GM19099 (cell line): ENCODE results near the gene NAGS.

ENCODE experiments used
- POLR2A ChIP-seq: IDR thresholded peaks from 3 replicates; pipeline ENCODE4 v1.6.1; 2011; ENCODE audit warnings: low read depth; ENCODE audit not compliant: insufficient read length; ENCODE audit errors: extremely low read depth

The NAGS gene

DNA sequence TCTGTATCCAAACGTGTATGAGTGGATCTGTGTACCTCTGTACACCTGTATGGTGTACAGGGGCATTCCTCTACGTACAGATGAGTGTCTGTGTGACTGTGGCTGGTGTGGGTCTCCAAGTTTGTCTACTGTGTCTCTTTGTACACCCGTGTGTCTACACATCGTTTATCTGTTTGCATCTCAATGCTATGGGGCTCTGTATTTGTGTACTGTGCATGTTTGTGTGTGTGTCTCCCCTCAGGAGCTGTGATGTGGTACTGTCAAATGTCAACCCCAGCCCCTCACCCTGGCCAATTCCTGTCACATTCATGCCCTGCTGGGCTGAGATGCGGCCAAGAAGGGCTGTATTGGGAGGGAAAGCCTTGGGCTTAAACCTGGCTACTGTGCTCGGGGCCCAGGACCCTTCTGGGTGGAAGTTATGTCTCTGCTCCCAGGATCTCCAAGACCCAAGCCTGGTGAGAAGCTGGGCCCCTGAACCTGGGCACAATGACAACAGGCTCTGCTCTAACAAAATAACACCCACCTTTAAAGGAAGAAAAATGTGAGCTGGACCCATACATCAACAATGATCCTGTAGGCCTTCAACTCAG, 3.5 kb upstream of the NAGS start:
- no peak for TF ChIP-seq POLR2A

DNA sequence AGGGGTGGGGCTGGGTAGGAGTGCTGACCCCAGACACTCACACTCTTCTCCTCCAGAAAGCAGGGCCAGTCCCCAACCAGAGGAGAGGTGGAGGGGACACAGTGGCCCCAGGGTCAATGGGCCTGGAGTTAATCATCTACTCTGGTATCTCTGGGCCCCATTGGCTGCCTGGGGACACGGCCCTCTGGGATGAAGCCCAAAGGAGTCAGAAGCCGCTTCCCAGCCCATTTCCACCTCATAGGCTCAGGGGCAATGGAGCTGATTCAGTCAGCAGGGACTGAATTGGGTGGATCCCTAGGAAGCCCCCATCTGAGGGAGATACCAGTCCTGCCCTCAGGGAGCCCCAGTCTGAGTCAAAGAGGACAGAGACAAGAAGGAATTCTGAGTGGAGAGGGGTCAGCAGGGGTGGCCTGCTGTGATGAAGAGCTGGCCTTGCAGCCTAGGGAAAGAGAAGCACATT, 2.9 kb upstream of the NAGS start:
- no peak for TF ChIP-seq POLR2A

DNA sequence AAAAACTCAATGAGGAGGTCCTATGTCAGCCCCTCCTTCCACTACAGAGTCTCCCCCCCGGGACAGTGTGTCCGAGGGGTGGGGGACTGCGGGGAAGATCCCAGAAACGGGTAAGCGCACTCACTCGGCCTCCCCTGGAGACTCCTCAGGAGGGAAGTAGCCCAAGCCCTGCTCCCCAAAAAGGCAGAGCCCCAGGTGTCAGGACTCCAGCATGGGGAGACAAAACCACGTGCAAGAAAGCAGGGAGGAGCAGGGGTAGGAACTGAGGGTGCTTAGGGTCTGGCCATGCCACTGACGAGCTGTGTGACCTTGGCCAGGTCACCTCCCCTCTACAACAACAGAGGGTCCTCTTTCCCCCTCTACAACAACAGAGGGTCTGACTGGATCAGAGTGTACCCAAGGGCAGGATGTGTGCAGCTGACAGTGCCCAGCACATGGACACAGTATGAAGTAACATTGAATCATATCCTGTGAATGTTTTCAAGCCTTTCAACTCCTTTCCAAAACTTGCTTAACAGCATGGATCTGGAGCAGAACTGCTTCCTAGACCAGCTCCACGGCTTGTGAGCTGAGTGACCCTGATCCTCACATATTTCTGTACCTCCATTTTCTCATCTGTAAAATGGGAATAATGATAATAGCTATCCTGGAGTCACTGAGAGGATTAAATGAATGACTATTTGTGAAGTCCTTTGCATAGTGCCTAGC, 2.1 kb upstream of the NAGS start:
- no peak for TF ChIP-seq POLR2A

DNA sequence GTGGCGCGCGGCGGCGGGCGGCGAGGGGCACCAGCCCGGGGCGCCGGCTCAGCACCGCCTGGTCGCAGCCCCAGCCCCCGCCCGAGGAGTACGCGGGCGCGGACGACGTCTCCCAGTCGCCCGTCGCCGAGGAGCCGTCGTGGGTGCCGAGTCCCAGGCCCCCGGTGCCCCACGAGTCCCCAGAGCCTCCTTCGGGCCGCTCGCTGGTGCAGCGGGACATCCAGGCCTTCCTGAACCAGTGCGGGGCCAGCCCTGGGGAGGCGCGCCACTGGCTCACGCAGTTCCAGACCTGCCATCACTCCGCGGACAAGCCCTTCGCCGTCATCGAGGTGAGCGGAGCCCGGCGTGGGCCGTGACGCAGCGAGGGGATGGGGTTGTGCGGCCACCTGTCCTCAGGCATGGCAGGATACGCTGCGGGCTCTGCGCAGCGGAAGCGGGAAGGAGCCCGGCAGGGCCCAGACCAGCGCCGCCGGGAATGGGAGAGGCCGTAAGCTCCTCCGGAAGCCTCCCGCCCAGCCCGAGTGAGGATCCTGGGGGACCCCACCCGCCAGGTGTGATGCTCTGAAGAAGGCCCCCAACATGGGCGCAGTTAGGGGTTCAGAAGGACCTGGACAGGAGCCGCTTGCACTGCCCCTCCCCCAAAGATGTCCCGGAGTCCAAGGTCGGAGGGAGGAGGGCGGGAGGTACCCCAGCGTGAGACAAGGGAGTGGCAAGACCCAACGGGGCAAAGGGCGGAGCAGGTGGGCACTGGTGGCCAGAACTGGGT, 522 bp downstream of the NAGS start:
- no peak for TF ChIP-seq POLR2A

DNA sequence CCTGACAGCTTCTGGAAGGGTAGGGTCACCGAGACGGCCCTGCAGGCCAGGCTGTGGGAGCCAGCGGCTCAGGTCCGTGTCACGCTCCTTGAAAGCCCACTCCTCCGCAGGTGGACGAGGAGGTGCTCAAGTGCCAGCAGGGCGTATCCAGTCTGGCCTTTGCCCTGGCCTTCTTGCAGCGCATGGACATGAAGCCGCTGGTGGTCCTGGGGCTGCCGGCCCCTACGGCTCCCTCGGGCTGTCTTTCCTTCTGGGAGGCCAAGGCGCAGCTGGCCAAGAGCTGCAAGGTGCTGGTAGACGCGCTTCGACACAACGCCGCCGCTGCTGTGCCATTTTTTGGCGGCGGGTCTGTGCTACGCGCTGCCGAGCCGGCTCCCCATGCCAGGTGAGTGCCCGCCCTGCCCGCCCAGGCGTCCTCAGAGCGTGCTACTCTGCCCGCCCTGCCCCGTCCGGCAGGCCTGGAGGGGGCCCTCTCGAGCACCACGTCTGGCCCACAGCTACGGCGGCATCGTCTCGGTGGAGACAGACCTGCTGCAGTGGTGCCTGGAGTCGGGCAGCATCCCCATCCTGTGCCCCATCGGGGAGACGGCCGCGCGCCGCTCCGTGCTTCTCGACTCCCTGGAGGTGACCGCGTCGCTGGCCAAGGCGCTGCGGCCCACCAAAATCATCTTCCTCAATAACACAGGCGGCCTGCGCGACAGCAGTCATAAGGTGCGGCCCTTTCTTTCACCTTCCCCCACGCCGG, 1.3 kb downstream of the NAGS start:
- TF ChIP-seq POLR2A = no peak

DNA sequence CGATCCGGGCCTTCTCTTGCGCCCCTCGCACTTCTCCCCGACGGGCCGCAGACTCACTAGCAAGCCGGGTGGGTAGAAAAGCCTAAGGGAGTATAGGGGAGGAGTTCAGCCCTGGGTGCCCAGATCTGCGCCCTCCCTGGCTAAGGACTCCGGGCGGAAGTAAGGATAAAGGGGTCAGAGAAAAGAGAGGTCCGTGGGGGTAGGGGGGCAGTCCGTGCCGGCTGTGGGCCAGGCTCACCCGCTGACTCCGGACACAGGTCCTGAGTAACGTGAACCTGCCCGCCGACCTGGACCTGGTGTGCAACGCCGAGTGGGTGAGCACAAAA, 1.8 kb downstream of the NAGS start:
- TF ChIP-seq POLR2A = no peak

DNA sequence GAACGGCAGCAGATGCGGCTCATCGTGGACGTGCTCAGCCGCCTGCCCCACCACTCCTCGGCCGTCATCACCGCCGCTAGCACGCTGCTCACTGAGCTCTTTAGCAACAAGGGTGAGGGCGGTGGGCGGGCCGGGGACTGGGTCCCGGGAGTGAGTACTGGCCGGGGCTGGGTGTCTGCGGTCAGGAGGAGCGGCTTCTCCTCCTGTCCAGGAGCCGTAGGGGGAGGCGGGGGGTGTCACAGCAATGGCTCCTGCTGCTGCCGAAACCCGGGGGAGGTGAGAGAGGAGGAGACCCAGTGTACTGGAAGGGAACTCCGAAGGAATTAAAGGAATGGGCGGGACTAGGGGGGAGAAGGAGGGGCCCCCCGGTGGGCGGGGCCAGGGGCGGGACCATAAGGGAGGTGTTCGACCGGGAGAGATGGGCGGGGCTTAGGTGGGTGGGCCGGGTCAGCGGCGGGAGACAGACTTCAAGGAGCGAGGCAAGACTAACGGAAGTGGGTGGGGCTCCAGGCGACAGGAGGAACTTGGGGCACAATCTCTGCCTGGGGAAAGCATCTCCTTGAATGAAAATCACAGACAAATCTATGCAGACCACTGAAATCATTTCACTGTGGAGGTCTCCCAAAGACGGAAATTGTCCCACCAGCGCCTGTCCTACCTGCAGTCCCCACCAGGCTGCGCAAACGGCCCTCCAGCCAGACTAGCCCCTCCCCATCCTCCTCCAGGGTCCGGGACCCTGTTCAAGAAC, 2.4 kb downstream of the NAGS start:
- TF ChIP-seq POLR2A = no peak

DNA sequence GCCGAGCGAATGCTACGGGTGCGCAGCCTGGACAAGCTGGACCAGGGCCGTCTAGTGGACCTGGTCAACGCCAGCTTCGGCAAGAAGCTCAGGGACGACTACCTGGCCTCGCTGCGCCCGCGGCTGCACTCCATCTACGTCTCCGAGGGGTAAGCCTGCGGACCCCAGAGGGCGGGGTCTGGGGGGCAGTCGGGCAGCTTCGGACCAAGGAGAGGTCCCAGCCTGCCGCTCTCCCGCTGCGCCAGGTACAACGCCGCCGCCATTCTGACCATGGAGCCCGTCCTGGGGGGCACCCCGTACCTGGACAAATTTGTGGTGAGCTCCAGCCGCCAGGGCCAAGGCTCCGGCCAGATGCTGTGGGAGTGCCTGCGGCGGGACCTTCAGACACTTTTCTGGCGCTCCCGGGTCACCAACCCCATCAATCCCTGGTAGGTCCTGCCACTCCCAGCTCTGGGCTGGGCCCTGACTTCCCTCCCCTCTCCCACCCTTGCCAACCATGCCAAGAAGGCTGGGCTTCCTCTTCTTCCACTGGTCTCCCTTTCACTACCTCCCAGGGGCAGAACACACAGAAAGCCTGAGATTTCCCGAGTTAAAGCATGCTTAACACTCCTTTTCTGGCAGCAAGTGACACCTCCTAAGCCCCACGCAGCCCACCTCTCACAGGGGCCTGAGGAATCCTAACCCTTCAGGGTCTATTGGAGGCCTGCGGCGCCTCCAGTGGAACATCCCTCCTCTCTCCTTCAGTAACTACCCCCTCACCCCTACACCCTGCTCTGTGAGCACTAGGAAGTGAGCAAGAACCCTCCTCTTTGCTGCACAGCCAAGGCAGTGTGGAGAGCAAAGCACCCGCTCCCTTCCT, 3.2 kb downstream of the NAGS start:
- no peak for TF ChIP-seq POLR2A

DNA sequence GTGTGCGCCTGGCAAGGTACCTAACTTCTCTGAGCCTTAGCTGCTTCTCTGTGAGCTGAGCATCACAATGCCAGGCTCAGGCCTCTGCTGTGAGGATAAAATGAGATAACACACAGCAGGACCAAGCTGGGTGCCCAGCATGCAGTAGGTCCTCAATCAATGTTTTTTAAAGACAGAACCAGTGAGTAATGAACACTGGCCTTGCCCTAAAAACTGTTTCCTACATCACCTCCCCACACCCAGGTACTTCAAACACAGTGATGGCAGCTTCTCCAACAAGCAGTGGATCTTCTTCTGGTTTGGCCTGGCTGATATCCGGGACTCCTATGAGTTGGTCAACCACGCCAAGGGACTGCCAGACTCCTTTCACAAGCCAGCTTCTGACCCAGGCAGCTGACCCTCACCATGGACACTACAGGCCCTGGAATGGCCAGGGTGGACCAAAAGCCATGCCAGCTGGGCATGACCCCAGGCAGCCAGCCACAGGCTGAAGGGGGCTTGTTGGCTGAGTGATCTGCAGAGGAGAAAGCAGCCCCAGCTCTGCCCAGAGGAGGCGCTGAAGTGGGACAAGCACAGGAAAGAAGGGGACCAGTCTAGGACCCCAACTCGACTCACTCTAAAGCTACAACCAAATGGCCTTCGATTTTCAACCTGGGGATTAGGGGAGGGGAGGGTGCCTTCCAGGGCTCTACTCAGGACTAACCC, 3.9 kb downstream of the NAGS start:
- no peak for TF ChIP-seq POLR2A

DNA sequence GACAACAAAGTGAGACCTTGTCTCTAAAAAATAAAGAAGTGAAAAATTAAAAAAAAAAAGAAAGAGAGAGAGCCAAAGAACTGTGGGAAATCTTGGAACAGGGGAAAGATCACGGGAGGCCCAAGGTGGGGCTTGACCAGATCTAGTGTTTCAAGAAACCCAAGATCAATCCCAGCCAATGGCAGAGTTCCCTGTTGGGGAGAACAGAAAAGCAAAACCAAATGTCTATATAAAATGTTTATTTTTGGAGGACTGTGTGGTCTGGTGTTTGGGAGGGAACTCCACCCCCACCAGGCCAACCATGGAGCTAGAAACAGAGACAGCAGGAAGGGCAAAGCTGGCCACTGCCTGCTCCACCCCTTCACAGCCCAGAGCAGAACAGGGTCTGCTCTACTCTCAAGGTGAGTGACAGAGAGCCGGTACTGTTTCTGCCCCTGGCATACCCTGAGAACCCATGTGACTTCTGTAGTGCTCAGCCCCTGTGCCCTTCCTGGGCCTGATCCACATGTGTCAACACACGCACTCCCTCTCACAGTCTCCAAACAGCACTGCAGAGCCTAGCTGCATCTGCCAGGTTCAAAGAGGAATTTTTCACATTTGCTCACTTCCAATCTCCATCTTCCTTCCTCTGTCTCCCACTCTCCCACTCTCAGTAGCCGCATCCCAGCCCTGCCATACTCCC, 6.7 kb downstream of the NAGS start:
- TF ChIP-seq POLR2A = no peak

DNA sequence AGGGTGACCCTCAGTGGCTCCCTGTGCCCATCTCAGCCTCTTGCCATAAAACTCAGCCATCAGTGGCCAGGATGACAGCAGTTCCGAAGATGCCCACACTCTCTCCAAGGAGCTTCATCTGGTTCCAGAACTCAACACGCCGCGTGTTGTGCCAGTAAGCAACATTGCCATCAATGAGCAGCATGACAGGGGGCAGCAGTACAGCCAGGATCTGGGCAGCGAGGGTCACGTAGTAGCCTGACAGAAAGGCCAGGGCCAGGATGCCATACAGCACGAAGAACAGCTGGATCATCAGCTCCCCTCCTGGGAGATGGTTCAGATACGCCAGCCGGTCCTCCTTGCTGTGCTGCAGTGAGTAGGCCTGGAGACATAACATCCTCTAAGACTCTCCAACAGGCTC, 7.5 kb downstream of the NAGS start:
- no peak for TF ChIP-seq POLR2A

DNA sequence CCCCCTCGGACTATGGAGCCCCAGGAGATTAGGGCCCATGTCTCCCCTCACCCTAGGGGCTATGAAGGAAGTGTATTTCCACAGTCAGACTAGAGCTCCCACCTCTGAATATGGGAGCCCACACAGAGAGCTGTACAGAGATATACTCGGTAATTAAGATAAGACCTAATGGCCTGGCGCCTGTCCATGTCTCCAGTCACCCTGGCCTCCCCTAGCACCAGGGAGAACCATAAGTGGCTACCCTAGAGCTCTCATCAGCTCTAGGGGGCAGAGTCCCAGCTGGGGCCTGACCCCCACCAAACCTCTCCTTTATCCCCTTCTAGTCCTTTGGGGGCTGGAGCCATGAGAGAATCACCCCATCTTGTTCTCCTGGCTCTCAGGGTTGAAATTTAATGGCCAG, 8.0 kb downstream of the NAGS start:
- no peak for TF ChIP-seq POLR2A

DNA sequence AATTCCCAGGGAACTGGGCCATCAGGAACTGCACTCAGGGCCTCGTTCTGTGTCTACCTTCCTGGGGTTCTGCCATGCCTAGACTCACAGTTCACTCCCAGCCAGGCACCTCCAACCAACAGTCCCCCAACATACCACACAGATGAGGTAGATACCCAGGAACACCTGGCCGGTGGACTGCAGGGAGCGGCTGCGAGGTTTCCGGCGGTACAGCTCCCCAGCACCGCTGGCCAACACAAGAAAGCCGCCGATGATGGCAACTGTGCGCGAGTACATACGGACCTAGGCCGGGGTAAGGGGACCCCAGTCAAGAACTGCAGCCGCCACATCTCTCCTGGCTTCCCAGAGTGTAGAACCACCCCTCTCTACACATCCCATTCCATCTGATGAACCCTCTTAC, 8.5 kb downstream of the NAGS start:
- TF ChIP-seq POLR2A = no peak
